ENCODE results near the gene INTS6. TPM values are rescaled to one million over a fixed set of nuclear protein-coding genes. Genes with fewer than 3 reads are reported as not detected.

The INTS6 gene
- total and polyA plus RNA-seq, 2 donors from 2014 or later: 8.3 to 31.0 TPM

- H3K27ac ChIP-seq (ENCODE audit: low read depth in 2 of 2, low read length in 2 of 2): no peak overlapping the region
- FAIRE-seq (no peak), DNase-seq (no peak)
- no peak overlapping the region for H3K4me3 ChIP-seq (ENCODE audit: low read length in 3 of 3)
- intact Hi-C loops (cut with DNase I): no loop called here
- H3K9me3 ChIP-seq (ENCODE audit: control insufficient read depth in 2 of 3, insufficient read depth in 1 of 3, low read length in 3 of 3): no peaks in the 10 kb centered on the region
- TF ChIP-seq CTCF (IDR thresholded peaks at IDR 0.05; ENCODE audit: borderline replicate concordance, extremely low read depth, insufficient read depth): no peak
- H3K36me3 ChIP-seq (ENCODE audit: control insufficient read depth in 2 of 3, insufficient read depth in 3 of 3, low read length in 3 of 3): peaks cover 0 to 2% (median 0%) of the 10 kb centered on the region in 3 donors
- peaks cover 0 to 4% (median 0%) of the 10 kb centered on the region in 3 donors for H3K4me1 ChIP-seq (ENCODE audit: control insufficient read depth in 2 of 3, insufficient read depth in 2 of 3, low read depth in 1 of 3, low read length in 3 of 3)
- H3K27me3 ChIP-seq (ENCODE audit: control insufficient read depth, insufficient read depth, low read length): no peaks in the 10 kb centered on the region
- no peak overlapping the region for H3K9ac ChIP-seq (ENCODE audit: low read length in 3 of 3)
Observed at GRCh38 chr13:51425410-51426042, 27.3 kb downstream of the INTS6 start.

GRCh38 chr13:51423766-51424165 is 29.1 kb downstream of the INTS6 start:
- intact Hi-C loops (cut with DNase I): no loop called here
- Histone ChIP-seq H3K9me3 (ENCODE audit: control insufficient read depth in 2 of 3, insufficient read depth in 1 of 3, low read length in 3 of 3) (no peaks in the 10 kb centered on the region), H3K27me3 (ENCODE audit: control insufficient read depth, insufficient read depth, low read length) (no peaks in the 10 kb centered on the region), H3K9ac (ENCODE audit: low read length in 3 of 3) (no peak overlapping the region), H3K36me3 (ENCODE audit: control insufficient read depth in 2 of 3, insufficient read depth in 3 of 3, low read length in 3 of 3) (peaks cover 0 to 2% (median 0%) of the 10 kb centered on the region in 3 donors), H3K27ac (ENCODE audit: low read depth in 2 of 2, low read length in 2 of 2) (no peak overlapping the region), H3K4me1 (ENCODE audit: control insufficient read depth in 2 of 3, insufficient read depth in 2 of 3, low read depth in 1 of 3, low read length in 3 of 3) (peaks cover 0 to 4% (median 0%) of the 10 kb centered on the region in 3 donors), H3K4me3 (ENCODE audit: low read length in 3 of 3) (no peak overlapping the region)
- TF ChIP-seq CTCF (IDR thresholded peaks at IDR 0.05; ENCODE audit: borderline replicate concordance, extremely low read depth, insufficient read depth): no peak
- no peak for DNase-seq
- FAIRE-seq: no peak

GRCh38 chr13:51422484-51422883 is 30.4 kb downstream of the INTS6 start:
- no peak overlapping the region for H3K4me3 ChIP-seq (ENCODE audit: low read length in 3 of 3)
- H3K27me3 ChIP-seq (ENCODE audit: control insufficient read depth, insufficient read depth, low read length): no peaks in the 10 kb centered on the region
- DNase-seq: no peak
- FAIRE-seq: no peak
- TF ChIP-seq CTCF (IDR thresholded peaks at IDR 0.05; ENCODE audit: borderline replicate concordance, extremely low read depth, insufficient read depth): no peak
- intact Hi-C loops (cut with DNase I): no loop called here
- H3K4me1 ChIP-seq (ENCODE audit: control insufficient read depth in 2 of 3, insufficient read depth in 2 of 3, low read depth in 1 of 3, low read length in 3 of 3): peaks cover 0 to 4% (median 0%) of the 10 kb centered on the region in 3 donors
- H3K36me3 ChIP-seq (ENCODE audit: control insufficient read depth in 2 of 3, insufficient read depth in 3 of 3, low read length in 3 of 3): peaks cover 0 to 2% (median 0%) of the 10 kb centered on the region in 3 donors
- no peak overlapping the region for H3K27ac ChIP-seq (ENCODE audit: low read depth in 2 of 2, low read length in 2 of 2)
- no peaks in the 10 kb centered on the region for H3K9me3 ChIP-seq (ENCODE audit: control insufficient read depth in 2 of 3, insufficient read depth in 1 of 3, low read length in 3 of 3)
- no peak overlapping the region for H3K9ac ChIP-seq (ENCODE audit: low read length in 3 of 3)
